Activated CD4-positive, alpha-beta T cell treated with anti-CD3 and anti-CD28 coated beads for 48 hours (primary cell): ENCODE data around the gene LEFTY2.
"Not testable (repeated sequence)": the region's sequence is repeated elsewhere in the genome, so short reads cannot be mapped to it uniquely, and the experiment has no call there.

Source experiments
- DNase-seq: peaks from one replicate; pipeline ENCODE4 v3.0.0-alpha.2; 2020

LEFTY2 gene

GRCh38 chr1:225950905-225951497 lies 10.0 kb upstream of the LEFTY2 start:
- DNase-seq = no peak

DNA sequence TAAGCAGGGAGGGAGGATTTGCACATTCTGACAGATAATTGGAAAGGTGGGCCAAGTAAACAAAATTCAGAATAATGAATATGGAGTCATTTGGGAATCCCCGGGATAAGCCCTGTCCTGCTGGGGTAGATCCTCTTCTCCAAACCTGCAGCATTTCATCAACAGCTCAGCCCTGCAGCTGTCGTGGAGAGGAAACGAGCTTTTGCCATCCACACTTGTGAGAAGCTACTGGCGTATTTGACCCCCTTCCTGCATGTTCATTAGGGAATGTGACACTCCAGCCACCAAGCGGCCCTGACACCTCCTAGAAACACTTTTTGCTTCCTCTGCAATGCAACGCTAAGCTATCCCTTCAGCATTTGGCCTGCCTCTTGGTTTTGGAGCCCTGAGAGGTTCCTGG lies 8.0 kb upstream of the LEFTY2 start:
- no peak for DNase-seq

GRCh38 chr1:225946803-225947202 lies 5.8 kb upstream of the LEFTY2 start:
- DNase-seq = no peak

GRCh38 chr1:225946082-225946620 lies 5.1 kb upstream of the LEFTY2 start:
- no peak for DNase-seq

DNA sequence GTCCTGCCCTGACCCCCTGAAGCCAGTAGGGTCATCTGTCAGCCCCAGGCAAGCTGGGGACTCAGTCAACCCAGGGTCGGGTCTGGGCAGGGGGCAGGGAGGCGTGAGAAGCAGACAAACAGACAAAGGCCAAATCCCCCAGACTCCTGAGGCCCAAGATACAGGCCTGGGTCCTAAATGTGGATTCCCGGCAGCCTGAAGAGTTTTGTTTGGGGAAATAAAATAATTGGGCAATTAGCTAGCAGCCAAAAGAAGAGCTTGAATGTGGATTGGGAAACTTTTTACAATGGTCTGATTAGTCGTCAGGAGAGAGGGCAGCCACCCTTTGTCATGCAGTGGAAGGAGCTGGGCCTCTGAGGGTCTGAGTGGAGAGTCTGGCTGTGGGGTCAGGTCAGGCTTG lies 4.5 kb upstream of the LEFTY2 start:
- DNase-seq = no peak

DNA sequence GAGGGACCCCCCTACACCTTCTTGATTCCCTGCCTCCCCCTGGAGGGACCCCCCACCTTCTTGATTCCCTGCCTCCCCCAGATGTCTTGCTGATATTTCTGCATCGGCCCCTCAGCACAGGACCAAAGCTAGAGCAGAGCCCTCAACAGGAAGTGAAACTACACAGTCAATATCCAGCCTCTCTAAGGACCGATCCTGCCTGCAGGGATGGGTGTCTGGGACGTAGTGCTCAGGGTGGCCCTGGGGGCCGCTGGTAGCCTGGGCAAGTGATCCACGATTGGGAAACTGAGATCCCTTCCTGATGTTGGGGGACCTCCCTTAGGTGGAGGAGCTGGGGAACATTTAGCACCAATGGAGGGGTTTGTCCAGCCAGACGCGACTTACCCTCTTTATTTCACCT lies 3.9 kb upstream of the LEFTY2 start:
- no peak for DNase-seq

DNA sequence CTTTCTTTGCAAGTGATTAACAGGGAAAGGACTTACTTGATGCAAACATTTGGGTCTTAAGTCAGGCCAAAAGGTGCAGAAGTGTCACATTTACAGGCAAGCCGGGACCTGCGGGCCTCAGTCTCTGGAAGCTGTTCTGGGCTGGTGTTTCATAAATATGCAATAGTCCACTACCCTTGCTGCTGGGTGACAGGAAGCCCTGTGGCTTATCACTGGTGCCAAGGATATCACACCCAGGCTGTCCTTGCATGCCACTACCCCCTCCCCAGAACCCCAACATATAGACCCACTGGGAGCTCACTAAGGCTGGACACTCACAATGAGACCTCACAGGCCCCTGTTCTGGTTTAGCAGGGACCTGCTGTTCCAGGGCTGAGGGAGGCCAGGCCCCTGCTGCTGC lies 3.4 kb upstream of the LEFTY2 start:
- DNase-seq = no peak

DNA sequence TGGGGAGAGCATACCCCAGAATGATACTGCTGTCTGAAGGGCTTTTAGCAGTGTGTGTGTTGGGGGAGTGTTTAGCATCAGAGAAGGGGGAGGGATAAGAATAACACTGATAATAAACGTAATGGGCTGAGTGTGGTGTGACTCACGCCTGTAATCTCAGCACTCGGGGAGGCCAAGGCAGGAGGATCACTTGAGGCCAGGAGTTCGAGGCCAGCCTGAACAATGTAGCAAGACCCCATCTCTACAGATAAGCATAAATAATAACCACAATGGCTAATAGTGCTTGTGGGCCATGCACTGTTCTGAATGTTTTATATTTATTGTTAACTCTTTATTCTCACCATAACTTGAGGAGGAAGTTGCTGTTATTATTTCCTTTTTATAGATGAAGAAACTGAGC lies 2.6 kb upstream of the LEFTY2 start:
- DNase-seq = no peak

- no peak for DNase-seq
Measured at GRCh38 chr1:225942574-225942973, 1.6 kb upstream of the LEFTY2 start.

DNA sequence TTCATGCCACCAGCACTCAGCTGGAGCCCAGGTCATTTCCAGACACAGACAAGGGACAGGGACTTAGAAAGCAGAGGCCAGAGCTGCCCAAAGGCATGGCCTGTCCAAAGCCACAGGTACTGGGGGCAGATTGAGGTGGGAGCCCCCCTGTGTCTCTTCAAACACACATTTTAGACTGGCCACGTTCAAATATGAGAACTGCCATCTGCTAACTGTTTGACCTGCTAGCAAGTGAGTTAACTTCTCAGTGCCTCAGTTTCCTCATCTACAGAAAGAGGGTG lies 862 bp upstream of the LEFTY2 start:
- DNase-seq = no peak

GRCh38 chr1:225940385-225941151 lies 452 bp downstream of the LEFTY2 start:
- no peak for DNase-seq

DNA sequence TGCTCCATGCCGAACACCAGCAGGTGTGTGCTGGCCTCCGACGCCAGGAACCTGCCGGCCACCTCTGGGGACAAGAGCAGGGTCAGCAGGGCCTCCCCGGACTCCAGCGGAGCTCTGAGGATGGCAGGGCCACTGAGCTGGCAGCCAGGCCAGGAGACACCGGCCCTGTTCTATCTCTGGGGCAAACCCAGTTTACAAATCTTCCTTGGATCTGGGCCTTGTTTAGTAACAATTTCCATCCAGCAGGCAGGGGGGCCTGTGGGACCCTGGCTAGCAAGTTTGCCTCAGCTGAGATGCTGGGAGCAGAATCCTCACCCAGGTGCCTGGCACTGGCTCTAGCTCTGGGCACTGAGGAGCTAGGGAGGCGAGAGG lies 1.1 kb downstream of the LEFTY2 start:
- DNase-seq = not testable (repeated sequence)

GRCh38 chr1:225939097-225939938 lies 1.7 kb downstream of the LEFTY2 start:
- DNase-seq = not testable (repeated sequence)

GRCh38 chr1:225937048-225937968 lies 3.7 kb downstream of the LEFTY2 start:
- no peak for DNase-seq

GRCh38 chr1:225936523-225936922 lies 4.5 kb downstream of the LEFTY2 start:
- DNase-seq = no peak

- DNase-seq = not testable (repeated sequence)
Measured at GRCh38 chr1:225936086-225936485, 4.9 kb downstream of the LEFTY2 start.

DNA sequence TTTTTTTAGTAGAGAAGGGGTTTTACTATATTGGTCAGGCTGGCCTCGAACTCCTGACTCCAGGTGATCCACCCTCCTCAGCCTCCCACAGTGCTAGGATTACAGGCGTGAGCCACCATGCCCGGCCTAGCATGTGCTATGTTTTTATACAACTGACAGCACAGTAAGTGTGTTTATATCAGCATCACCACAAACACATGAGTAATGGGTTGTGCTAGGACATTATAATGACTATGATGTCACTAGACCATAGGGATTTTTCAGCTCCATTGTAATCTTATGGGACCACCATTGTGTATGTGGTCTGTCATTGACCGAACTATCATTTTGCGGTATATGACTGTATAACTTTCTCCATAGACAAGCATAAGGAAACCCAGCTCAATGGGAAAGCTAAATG lies 6.3 kb downstream of the LEFTY2 start:
- no peak for DNase-seq

DNA sequence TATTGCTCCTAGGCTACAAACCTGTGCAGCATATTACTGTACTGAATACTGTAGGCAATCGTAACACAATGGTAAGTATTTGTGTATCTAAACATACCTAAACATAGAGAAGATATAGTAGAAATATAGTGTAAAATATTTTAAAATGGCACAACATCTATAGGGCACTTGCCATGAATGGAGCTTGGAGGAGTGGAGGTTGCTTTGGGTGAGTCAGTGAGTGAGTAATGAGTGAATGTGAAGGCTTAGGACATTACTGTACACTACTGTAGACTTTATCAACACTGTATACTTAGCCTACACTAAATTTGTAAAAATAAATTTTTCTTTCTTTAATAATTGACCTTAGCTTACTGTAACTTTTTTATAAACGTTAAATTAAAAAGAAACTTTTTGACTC lies 7.9 kb downstream of the LEFTY2 start:
- no peak for DNase-seq

DNA sequence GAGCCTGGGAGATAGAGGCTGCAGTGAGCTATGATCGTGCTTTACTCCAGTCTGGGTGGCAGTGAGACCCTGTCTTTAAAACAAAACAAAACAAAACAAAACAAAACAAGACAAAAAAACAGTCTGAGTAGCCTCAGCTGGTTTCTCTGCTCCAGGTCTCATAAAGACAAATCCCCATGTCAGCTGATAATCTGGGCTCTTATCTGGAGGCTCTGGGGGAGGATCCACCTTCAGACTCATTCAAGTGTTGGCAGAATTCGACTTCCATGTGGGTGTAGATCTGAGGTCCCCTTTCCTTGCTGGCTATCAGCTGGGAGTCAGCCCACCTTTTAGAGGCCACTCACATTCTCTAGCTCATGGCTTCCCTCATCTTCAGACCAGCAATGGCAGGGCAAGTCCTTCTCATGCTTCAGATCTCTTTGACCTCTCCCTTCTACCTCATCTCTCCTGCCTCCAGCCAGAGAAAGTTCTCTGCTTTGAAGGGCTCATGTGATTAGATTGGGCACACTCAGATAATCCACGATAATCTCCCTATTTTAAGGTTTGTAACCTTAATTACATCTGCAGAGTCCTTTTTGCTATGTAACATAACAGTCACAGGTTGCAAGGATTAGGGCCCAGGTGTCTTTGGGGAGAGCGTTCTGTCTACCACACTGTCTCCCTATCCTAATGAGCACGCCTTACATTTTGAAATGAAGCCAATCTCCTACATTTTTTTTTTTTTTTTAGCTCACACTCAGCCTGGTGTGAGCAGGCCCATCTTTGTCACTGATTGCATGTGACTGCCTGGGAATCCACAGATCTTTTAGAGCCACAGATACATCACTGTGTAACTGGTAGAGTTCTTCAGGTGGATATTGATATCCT lies 9.5 kb downstream of the LEFTY2 start:
- DNase-seq = no peak

DNA sequence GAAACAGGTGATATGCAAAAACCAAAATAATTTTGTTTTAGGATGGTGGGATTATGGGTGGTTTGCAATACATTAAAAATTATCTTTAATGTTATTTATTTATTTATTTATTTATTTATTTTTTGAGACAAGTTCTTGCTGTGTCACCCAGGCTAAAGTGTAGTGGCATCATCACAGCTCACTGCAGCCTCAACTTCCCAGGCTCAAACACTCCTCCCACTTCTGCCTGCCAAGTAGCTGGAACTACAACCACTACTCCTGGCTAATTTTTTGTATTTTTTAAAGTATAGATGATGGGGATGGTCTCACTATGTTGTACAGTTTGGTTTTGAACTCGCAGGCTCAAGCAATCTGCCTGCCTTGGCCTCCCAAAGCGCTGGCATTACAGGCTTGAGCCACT lies 10.5 kb downstream of the LEFTY2 start:
- DNase-seq = no peak

- DNase-seq = not testable (repeated sequence)
Measured at GRCh38 chr1:225929462-225929861, 11.6 kb downstream of the LEFTY2 start.
